HUDEP-2 (cell line): ENCODE results near the gene TBX4.

Experiments
- DNase-seq, 76 experiments: peaks; one replicate each; lab custom pipeline; 2025; ENCODE audit not compliant: unreplicated experiment in 76 of 76; lab: John Stamatoyannopoulos, UW

The TBX4 gene

DNA sequence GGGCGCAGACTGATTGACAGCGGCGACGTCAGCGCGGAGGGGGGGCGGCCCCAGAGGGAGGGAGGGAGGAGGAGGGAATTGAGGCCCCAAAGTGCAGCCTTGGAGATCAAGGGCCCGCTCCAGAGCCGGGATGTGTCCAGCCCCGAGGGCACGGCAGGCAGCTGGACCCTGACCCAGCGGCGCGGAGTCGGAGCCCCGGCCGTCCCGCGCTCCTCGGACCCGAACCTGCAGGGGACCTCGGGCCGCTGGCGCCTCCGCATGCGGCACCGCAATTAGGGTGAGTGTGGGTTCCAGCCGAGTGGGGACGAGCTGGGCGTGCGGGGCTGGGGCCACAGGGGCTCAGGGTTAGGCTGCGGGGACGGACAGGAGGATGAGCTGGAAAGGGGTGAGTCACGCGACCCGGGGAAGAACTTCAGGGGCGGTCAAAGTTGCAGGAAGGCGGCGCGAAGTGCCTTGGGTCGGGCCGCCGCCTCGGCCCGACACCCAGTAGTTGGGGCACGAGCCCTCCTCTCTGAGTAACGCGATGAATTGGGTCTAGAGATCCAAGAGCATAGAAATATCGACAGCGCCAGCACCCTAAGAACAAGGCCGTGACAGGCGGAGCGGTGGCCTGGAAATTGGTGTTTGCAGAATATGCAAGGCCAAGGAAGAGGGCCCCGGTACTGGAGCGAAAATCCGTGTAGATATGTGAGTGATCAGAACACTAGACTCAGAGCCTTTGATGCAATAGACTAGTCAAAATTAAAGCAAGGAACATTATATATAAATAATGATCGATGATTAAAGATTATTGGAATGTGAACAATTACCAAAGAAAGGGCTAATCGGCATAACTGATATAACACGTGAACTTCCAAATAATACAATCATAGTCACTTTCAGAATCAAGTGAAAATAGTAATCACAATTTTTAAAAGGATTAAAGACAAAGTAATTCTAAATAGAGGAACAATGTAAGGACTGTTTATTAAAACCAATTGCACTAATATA lies at the start of gene TBX4:
TBX4 (plus strand) TSS at position 122 of the 990 bp plus-strand sequence. CDS start 4,069 bp downstream, outside the sequence.
- no peak for DNase-seq

DNA sequence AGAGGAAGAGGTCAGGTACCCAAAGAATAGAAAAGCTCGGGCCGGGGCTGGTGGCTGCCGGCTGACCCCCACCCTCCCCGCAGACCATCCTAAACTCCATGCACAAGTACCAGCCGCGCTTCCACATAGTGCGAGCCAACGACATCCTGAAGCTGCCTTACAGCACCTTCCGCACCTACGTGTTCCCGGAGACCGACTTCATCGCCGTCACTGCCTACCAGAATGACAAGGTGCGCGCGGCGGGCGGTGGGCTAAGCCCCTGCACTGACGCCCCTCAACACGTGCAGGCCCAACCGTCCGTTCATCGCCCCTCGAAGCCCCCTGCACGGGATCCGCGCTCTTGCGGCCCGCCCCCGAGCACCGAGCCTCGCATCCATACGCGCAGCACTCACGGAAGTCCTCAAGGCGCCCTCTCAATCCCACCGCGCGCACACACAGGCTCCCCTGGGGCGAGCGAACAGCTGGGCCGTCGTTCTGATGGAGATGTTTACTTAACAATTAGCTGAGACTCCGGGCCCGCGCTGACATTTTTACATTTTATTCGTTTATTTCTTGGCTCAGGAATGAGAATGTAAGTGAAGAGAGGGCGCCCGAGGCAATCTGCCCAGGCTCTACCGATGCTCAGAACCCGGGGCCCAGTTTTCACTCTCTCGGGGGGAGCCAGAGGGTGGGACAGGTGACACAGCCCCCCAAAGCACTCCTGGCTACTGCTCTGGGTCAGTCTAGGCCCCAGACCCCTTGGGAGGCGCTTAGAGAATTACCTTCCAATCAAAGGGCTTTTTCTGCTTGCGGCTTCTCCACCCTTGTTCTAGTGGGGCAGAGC lies 49.0 kb upstream of the TBX4 start:
- DNase-seq, result no peak

DNA sequence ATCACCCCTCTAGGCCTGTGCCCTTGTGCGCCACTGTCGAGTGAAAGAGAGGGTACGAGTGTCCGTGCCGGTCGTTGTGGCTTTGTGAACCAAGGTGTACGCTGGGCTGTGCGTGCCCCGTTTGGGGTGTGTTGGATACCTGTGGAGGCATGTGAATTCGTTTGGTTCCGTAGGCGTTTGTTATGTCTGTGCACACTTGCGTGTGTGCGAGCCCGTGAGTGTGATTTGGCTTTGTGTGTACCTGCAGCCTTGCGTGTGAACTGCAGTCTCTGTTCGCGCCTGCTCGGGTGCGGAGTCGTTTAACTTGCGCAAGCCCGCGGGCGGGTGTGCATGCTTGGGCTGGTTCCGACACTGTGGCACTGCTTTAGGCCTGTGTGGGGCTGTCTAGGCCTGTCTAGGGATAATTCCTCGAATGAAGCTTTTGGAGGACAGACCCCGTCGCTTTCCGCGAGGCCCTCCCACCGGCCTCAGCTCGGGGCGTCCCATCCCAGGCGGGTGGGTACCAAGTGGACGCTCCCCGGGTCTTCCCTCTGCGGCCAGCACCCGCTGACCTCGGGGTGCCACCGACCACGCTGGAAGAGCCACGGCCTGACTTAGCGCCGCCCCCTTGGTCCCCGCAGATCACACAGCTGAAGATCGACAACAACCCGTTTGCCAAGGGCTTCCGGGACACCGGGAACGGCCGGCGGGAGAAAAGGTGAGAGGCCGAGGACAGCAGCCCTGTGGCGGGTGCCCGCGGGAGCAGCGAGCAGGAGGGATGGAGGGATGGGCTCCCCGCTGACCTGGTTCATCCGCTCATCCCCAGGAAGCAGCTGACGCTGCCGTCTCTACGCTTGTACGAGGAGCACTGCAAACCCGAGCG lies 48.2 kb upstream of the TBX4 start:
- no peak for DNase-seq

DNA sequence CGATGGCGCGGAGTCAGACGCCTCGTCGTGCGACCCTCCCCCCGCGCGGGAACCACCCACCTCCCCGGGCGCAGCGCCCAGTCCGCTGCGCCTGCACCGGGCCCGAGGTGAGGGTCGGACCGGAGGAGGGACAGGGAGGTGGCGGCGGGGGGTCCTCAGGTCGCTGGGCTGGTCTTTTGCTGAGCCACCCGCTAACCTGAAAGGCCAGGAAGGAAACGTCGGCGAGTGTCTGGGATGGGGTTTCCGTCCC lies 47.6 kb upstream of the TBX4 start:
- no peak for DNase-seq

DNA sequence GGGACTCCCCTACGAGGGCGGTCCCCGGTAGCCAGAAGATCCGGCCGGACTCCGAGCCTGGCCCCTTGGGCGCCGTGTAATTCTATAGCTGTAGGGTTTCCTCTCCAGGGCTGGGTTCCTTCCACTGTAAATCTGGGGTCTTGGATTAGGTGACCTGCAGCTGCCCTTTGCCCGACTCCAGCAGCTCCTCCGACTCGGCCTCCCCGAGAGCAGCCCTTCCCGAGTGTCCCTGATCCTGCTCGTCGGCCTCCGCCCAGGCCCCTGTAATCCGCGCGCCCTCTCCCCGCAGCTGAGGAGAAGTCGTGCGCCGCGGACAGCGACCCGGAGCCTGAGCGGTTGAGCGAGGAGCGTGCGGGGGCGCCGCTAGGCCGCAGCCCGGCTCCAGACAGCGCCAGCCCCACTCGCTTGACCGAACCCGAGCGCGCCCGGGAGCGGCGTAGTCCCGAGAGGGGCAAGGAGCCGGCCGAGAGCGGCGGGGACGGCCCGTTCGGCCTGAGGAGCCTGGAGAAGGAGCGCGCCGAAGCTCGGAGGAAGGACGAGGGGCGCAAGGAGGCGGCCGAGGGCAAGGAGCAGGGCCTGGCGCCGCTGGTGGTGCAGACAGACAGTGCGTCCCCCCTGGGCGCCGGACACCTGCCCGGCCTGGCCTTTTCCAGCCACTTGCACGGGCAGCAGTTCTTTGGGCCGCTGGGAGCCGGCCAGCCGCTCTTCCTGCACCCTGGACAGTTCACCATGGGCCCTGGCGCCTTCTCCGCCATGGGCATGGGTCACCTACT lies 47.1 kb upstream of the TBX4 start:
- DNase-seq, result no peak

DNA sequence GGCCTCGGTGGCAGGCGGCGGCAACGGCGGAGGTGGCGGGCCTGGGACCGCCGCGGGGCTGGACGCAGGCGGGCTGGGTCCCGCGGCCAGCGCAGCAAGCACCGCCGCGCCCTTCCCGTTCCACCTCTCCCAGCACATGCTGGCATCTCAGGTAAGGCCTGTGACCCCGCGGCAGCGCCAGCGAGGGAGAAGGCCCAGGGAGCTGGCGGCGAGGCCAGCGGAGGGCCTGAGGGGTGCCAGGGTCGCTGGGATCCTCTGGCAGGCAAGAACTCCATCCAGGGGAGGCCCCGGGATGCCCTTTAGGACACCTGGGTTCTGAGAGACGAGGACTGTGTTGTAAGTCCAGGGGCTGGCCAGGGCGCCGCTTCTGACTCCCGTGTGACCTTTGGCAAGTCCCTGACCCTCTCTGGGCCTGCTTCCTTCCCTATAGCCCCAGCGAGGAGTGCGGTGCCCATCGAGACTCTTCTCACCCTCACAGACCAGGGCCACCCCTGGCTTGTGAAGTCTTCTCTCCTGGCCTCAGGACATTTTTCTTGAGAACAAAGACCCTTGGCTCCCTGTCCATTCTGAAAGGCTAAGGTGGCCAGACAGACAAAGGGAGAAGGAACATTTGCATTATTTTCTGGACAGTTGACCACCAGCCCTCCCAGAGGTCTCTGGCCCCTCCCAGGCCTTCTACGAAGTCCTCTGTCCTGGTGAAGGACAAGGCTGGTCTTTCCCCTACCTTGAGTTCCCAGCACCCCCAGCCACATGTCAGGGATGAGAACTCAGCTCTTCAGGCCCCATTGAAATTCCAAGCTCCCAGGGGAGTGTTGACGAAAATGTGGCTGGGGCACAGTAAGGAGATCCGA lies 46.3 kb upstream of the TBX4 start:
- DNase-seq, result no peak

DNA sequence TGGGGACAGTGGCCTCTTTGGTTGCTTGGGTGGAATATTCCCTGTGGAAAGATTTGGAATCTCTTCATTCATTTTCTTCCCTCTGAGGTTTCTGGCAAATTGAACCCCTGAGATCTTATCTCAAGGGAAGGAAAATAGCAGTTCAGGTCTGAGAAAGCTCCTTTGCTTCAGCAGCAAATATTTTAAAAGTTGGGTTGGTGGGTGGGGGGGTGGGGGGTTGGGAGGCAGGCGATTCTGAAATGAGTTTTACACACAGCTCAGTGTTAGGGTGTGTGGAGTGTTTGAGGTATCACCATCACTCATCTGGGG lies 45.7 kb upstream of the TBX4 start:
- DNase-seq, result no peak

DNA sequence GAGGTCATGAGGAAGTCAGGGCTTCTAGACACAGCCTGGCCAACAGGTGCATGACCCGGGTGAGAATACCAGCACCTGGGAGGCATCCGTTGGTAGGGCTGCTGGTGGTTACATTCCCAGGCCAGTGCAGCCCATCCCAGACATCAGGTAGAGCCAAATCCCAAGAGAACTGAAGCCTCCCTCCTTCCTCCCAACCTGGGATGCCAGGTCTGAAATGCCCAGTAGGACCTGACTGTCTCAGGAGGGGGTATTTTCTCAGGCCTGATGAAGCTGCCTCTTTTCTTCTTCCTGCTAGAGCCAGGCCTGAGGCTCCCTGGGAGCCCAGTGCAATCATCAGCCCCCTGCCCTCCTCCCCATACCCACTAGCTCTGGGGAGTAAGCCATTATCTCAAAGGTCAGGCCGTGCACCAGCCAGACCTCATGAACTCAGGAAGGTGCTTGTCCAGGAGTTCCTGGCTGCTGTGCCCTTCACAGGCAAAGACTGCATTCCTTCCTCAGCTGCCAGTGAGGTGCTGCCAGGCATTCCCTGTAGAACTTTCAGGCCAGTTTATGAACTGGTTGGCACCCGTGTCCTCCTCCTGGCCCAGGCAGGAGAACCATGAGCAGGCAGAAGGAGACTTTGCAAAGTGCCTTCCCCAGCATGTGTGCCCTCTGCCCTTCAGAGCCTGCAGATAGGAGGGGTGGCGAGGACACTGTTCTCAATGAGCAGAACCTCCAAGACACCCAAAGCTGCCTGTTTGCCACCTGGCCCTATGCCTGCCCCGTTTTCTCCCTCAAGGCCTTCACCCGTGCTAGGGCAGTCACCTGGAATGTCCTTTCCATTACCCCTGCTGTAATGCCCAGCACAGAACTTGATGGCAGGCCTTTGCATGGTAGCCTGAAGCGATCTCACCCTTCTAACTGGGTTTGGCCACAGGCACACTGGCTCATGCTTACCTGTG lies 45.0 kb upstream of the TBX4 start:
- no peak for DNase-seq

DNA sequence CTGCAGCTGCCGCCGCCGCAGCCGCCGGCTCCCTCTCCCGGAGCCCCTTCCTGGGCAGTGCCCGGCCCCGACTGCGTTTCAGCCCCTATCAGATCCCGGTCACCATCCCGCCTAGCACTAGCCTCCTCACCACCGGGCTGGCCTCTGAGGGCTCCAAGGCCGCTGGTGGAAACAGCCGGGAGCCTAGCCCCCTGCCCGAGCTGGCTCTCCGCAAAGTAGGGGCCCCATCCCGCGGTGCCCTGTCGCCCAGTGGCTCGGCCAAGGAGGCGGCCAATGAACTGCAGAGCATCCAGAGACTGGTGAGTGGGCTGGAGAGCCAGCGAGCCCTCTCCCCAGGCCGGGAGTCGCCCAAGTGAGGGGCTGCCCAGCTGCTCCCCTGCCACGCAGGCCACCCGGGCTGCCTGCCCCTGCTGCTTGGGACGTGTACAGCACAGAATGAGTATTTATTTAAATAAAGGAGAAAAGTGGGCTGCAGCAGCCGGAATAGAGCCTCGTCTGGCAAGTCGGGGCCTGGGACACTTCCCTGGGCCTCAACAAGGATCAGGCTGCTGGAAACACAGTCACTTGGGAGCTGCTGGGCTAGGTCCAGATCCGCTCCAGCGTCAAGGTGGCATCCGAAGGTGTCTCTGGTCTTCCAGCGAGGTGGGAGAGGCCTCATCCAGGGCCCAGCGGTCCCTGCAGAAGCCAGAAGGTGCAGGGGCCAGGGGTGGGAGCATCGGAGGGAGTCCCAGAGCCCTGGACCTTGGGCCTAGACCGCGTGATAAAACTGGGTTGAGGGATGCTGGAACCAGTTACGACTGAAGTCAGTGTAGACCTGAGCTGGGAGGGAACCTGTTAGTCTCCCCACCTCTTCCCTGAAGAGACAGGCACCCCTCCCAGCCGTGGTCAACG lies 43.8 kb upstream of the TBX4 start:
- DNase-seq, result no peak

DNA sequence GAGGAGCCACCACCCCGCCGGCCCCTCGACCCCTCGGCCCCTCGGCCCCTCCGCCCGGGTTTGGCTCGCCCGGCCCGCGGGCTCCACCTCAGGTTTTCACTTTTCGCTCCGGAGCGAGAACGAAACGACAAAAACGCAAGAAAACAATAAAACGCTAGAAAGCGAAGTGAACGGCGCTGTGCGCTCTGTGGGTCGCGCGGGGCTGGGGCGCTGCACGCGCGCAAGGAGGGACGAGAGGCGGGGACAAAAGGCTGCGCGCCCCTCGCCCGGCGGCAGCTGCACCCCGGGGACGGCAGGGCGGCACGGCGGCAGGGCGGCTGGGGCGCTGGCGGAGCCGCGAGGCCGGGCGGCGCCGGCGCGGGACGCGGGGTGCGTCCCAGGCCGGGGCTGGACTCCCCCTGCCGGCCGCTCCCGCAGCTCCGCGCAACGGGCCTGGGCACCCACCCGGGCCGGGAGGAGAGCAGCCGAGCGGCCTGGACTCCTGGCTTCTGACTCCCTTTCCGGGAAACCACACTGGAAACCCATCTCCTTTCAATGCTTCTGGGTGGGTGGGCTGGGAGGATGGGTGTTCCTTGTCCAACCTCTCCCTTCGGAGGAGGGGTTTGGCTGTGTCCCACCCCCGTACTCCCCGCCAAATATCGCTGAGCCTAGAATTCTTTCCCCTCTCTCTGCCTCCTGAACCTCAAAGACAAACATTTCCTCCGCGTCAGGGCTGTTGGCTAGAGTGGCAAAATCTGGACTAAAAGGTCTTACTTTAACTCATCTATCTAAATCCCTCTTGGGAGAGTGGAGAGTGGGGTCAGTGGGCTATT lies 42.7 kb upstream of the TBX4 start:
- DNase-seq, result peak in 30 of 76 experiments; percentile 11 to 54 (median 28)

DNA sequence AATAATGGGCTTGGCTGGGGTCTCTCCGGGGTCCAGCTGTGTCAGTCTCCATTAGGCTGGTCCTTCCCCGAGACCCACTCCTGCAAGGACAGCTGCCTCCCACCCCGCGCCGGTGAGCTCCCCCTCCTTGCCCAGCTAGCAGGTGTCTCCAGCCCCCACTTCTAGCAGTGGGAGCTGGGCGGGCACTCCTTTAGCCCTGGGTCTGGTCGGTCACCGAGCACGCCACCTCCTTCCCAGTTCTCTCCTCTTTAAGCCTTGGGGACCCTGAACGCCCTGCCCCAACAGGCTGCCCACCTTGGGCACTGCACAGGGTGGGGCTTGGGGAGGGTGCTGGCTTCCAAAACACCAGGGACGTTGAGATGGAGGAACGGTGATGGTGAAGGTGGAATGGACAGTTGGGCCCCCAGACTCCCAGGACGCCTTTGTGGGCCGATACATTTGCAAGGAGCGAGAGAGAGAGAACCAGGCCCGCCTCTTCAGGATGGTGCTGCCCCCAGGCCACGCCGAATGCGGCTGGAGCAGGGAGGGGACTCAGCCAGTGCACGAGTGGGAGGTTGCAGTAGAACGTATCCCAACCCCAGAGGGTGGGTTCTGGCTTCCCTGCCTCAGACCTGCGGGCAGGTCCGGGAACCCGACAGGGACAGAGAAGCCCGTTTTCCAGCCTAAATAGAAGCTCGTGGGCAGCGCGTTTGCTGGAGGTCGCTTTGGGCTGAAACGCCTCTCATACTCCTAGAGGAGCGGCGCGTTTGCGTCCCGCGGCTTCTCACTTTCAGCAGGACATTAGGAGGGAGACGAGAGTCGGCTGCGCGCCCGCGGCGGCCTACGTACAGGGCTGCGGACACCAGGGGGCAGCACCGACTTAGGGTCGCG lies 41.8 kb upstream of the TBX4 start:
- DNase-seq, result peak in 44 of 76 experiments; percentile 5 to 78 (median 44)

DNA sequence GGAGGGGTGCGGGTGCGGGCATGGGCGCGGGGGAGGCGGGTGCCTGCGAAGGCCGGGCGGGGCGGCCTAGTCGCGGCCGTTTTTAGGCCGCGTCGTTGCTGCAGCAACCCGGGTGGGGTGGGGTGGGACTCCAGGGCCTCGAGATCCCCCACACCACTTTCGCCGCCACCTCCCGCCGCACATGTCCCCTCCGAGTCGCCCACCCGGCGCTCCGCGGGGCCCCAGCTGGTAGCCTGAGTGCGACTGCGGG lies 41.3 kb upstream of the TBX4 start:
- peak in 1 of 76 experiments; percentile 11 for DNase-seq

DNA sequence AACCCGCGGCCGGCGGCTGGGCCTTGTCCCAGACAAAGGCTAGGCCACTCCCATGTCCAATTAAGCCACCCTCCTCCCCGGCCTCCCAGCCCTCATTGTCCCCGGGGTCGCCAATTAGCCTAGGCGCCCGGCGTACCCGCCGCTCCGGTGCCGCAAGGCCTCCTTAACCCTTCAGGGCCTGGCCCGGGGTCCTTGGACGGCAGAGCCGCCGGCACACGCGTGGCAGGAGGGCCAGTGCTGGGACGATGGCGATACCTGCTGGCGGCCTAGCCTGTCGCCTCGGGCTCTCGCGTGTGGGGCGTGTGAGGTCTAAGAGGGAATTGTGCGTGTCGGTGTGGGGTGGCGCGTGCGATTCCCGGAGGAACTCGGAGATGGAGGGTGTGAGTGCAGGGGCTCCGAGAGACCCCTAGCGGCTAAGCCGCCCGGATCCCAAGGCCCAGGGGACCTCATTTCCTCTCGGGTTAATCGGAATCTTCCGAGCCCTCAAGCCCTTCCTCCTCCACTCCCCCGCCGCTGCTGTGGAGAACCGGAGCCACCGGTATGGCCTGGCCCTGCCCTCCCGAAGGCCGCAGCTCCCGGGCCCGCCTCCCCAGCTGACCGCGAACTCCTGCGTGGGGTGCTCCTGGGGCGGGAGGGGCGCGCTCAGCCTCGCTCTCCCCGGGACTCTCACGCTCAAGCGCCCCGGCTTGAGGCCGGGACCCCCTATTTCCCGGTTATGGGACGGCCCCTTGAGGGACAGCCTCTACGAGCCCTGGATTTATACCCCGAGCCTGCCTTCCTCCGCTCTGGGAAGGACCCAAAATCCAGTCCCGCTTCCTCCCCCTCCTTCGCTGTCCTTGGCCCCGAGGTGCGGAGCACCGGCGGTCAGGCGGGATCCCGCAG lies 40.7 kb upstream of the TBX4 start:
- peak in 3 of 76 experiments; percentile 11 to 59 (median 48) for DNase-seq

DNA sequence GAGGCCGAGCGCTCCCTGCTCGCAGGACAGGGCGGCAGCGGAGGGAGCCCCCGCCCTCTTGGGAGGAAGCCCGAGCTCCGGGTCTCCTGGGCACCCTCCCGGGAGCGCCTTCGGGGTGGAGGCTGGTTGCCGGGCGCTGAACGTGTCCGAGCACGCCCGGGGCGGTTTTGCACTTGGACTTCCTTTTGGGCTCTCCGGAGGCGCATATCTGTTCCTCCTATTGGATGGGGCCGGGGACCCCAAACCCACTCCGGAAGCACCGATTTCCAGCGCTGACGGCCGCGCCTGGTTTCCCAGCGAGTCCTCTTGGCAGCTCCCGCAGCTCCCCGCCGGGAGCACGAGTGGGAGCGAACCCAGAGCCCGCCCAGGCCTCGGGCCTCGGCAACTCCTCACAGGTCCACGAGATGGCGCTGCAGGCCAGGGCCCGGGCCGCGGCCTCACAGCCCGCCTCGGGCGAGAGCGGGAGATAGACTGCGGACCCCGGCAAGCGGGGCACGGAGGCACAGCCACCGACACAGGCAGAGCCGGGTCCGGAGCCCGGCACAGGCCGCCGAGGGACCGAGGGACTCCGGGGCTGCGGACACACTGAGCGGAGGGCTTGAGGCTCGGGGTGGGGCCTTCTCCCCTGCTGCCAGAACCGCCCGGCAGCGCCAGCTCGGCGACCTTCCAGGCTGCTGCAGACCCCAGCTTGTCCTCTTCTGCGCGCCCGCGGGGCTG lies 39.9 kb upstream of the TBX4 start:
- peak in 48 of 76 experiments; percentile 3 to 68 (median 44) for DNase-seq
